ENCODE measurements around the gene FOCAD. TPM values are rescaled to one million over a fixed set of nuclear protein-coding genes. Genes with fewer than 3 reads are reported as not detected.

Gene FOCAD
- total RNA-seq, 1 experiment from 2014 or later: 43.3 TPM

DNA sequence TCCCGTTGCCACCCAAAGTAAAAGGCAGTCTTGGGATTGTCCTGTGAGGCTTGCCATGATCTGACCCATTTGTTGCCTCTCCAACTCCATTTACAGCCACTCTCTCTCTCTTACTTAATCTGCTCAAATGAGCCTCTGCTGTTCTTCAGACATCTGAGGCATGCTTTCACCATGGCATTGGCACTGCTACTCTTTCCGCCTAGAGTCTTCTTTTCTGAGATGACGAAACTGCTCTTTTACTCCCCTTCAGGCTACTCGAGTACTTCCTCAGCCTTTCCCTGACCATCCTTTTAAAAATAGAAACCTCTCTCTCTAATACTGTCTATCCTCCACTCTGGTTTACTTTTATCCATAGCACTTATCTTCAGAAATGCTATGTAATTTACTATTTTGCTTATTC is 9.0 kb downstream of the FOCAD start:
- WGBS (ENCODE audit: extremely low coverage, insufficient read length, low lambda C conversion rate): no CpG with 5 or more reads among the region's 4 CpGs
- H4K8ac ChIP-seq (replicated peaks; ENCODE audit: insufficient read length, low read depth, low read length): no peak overlapping the region
- H2BK5ac ChIP-seq (ENCODE audit: insufficient read length, low read length): no peak overlapping the region
- H4K5ac ChIP-seq (ENCODE audit: insufficient read length, low read depth, low read length): no peak overlapping the region
- peaks cover 6% of the 10 kb centered on the region; the same call in 1 of the 2 replicates for H3K79me2 ChIP-seq (ENCODE audit: insufficient read depth, low read length)
- H3K4me1 Mint-ChIP-seq: peaks cover 17 to 18% of the 10 kb centered on the region in 2 experiments
- no peak overlapping the region for H2BK12ac ChIP-seq (ENCODE audit: insufficient read length, low read depth, low read length)
- no peaks in the 10 kb centered on the region for H3K27me3 Mint-ChIP-seq (ENCODE audit: low read depth)
- H3K18ac ChIP-seq (ENCODE audit: insufficient read length, low read depth, low read length): no peak overlapping the region
- H3K79me1 ChIP-seq (ENCODE audit: insufficient read depth, low read depth, low read length, poor library complexity, severe bottlenecking): peaks cover 3% of the 10 kb centered on the region
- no peak overlapping the region for H3T11ph ChIP-seq (ENCODE audit: low read length)
- no peak for TF ChIP-seq CTCF (conservative IDR thresholded peaks at IDR 0.05)
- no peak overlapping the region for H3K27ac ChIP-seq (ENCODE audit: insufficient read length, low read depth, low read length)
- H3K9ac ChIP-seq (ENCODE audit: extremely low read depth, insufficient read length, low read length): no peak overlapping the region
- no peak overlapping the region for H3K4me3 Mint-ChIP-seq
- DNase-seq: no peak
- no peak overlapping the region for H2BK15ac ChIP-seq (ENCODE audit: low read depth, low read length)
- no peak overlapping the region for H2BK120ac ChIP-seq (ENCODE audit: low read depth, low read length, poor library complexity, severe bottlenecking)
- H4K20me1 ChIP-seq (ENCODE audit: control insufficient read depth, insufficient read depth, insufficient read length): peaks cover 3% of the 10 kb centered on the region
- H3K4ac ChIP-seq (ENCODE audit: low read depth, low read length): no peak overlapping the region
- H3K9me3 Mint-ChIP-seq: no peaks in the 10 kb centered on the region
- H3K27ac Mint-ChIP-seq: peak overlapping the region in 2 of 3 experiments; percentile 26 to 30; a peak in 3 of 7 replicates
- no peaks in the 10 kb centered on the region for H3K27me3 ChIP-seq (ENCODE audit: insufficient read depth, low read length)
- H3K36me3 Mint-ChIP-seq (ENCODE audit: insufficient read depth in 1 of 3, low read depth in 3 of 3): no peaks in the 10 kb centered on the region
- no peak overlapping the region for H3K23ac ChIP-seq (ENCODE audit: insufficient read length, low read depth, low read length)
- H3K4me1 ChIP-seq (ENCODE audit: insufficient read depth, low read length): peaks cover 4% of the 10 kb centered on the region
- no peak overlapping the region for H3K56ac ChIP-seq (ENCODE audit: insufficient read length, low read depth, low read length)
- no peak overlapping the region for H3K4me2 ChIP-seq (ENCODE audit: insufficient read depth, insufficient read length, low read length)
- H4K91ac ChIP-seq (ENCODE audit: insufficient read length, low read depth, low read length): no peak overlapping the region
- no peak overlapping the region for H2BK20ac ChIP-seq (ENCODE audit: low read depth, low read length, poor library complexity, severe bottlenecking)
- 0 out of 2 replicates have a peak overlapping the region, but pooled peaks have one; percentile 59 for H3K14ac ChIP-seq (ENCODE audit: insufficient read depth, low read length)
- no peaks in the 10 kb centered on the region for H3K9me3 ChIP-seq (ENCODE audit: control insufficient read depth, low read depth, low read length)
- H2AK5ac ChIP-seq (ENCODE audit: insufficient read length, low read length): no peak overlapping the region
- H3K23me2 ChIP-seq (ENCODE audit: insufficient read length, low read depth, low read length, poor library complexity, severe bottlenecking): no peaks in the 10 kb centered on the region
- H2AFZ ChIP-seq (ENCODE audit: low read length): no peak overlapping the region
